Measurements from ENCODE around the gene SFXN2.
"Not testable (repeated sequence)": the region's sequence is repeated elsewhere in the genome, so short reads cannot be mapped to it uniquely, and the experiment has no call there.

The SFXN2 gene

GRCh38 chr10:102757323-102757722 is 42.9 kb downstream of the SFXN2 start:
- ChIA-PET CTCF (no interaction called here), POLR2A (no interaction called here)
- TF ChIP-seq HDGF (IDR thresholded peaks at IDR 0.05; ENCODE audit: borderline replicate concordance) (no peak), ELF4 (IDR thresholded peaks at IDR 0.05) (no peak), FOXA1 (IDR thresholded peaks at IDR 0.05) (no peak), FOXK2 (IDR thresholded peaks at IDR 0.05) (no peak), FOXM1 (IDR thresholded peaks at IDR 0.05; ENCODE audit: borderline replicate concordance) (no peak), ZNF384 (IDR thresholded peaks at IDR 0.05) (no peak), NFRKB (IDR thresholded peaks at IDR 0.05) (no peak), PKNOX1 (IDR thresholded peaks at IDR 0.05) (no peak), L3MBTL2 (conservative IDR thresholded peaks at IDR 0.05) (no peak)
- no peak for DNase-seq (ENCODE audit: extremely low spot score)

- ChIA-PET POLR2A (no interaction called here), CTCF (no interaction called here)
- no peak for DNase-seq (ENCODE audit: extremely low spot score)
- TF ChIP-seq NFRKB (IDR thresholded peaks at IDR 0.05) (no peak), FOXM1 (IDR thresholded peaks at IDR 0.05; ENCODE audit: borderline replicate concordance) (no peak), LEF1 (IDR thresholded peaks at IDR 0.05; ENCODE audit: borderline replicate concordance) (no peak), FOXK2 (IDR thresholded peaks at IDR 0.05) (no peak), ZNF384 (IDR thresholded peaks at IDR 0.05) (no peak), CTBP1 (IDR thresholded peaks at IDR 0.05; ENCODE audit: borderline replicate concordance) (no peak), SP1 (IDR thresholded peaks at IDR 0.05) (no peak), BHLHE40 (IDR thresholded peaks at IDR 0.05; ENCODE audit: borderline replicate concordance) (no peak), ELF4 (IDR thresholded peaks at IDR 0.05) (no peak)
Measured at GRCh38 chr10:102758240-102758932, 44.0 kb downstream of the SFXN2 start.

- DNase-seq (ENCODE audit: extremely low spot score); POLR2A ChIA-PET; CTCF ChIA-PET: not testable (repeated sequence)
Measured at GRCh38 chr10:102758933-102759262, 44.5 kb downstream of the SFXN2 start.

- DNase-seq (ENCODE audit: extremely low spot score): no peak
- ChIA-PET POLR2A (no interaction called here), CTCF (no interaction called here)
- TF ChIP-seq NFRKB (IDR thresholded peaks at IDR 0.05): no peak
- no peak for TF ChIP-seq HDGF (IDR thresholded peaks at IDR 0.05; ENCODE audit: borderline replicate concordance)
- no peak for TF ChIP-seq L3MBTL2 (conservative IDR thresholded peaks at IDR 0.05)
- TF ChIP-seq CTBP1 (IDR thresholded peaks at IDR 0.05; ENCODE audit: borderline replicate concordance): no peak
- no peak for TF ChIP-seq PKNOX1 (IDR thresholded peaks at IDR 0.05)
- TF ChIP-seq ARNT (IDR thresholded peaks at IDR 0.05): no peak
- TF ChIP-seq SP1 (IDR thresholded peaks at IDR 0.05): no peak
- no peak for TF ChIP-seq TARDBP (IDR thresholded peaks at IDR 0.05)
- no peak for TF ChIP-seq ZNF384 (IDR thresholded peaks at IDR 0.05)
- TF ChIP-seq ELF4 (IDR thresholded peaks at IDR 0.05): no peak
- no peak for TF ChIP-seq FOXM1 (IDR thresholded peaks at IDR 0.05; ENCODE audit: borderline replicate concordance)
- TF ChIP-seq FOXA1 (IDR thresholded peaks at IDR 0.05): no peak
- no peak for TF ChIP-seq SUZ12 (IDR thresholded peaks at IDR 0.05)
- no peak for TF ChIP-seq BHLHE40 (IDR thresholded peaks at IDR 0.05; ENCODE audit: borderline replicate concordance)
- no peak for TF ChIP-seq FOXK2 (IDR thresholded peaks at IDR 0.05)
- TF ChIP-seq LEF1 (IDR thresholded peaks at IDR 0.05; ENCODE audit: borderline replicate concordance): no peak
Measured at GRCh38 chr10:102759497-102760210, 45.2 kb downstream of the SFXN2 start.

GRCh38 chr10:102761981-102762380 is 47.5 kb downstream of the SFXN2 start:
- ChIA-PET CTCF (no interaction called here), POLR2A (no interaction called here)
- no peak for TF ChIP-seq FOXA1 (IDR thresholded peaks at IDR 0.05)
- TF ChIP-seq FOXK2 (IDR thresholded peaks at IDR 0.05): no peak
- no peak for TF ChIP-seq SP1 (IDR thresholded peaks at IDR 0.05)
- TF ChIP-seq CTBP1 (IDR thresholded peaks at IDR 0.05; ENCODE audit: borderline replicate concordance): no peak
- DNase-seq (ENCODE audit: extremely low spot score): no peak

GRCh38 chr10:102762401-102763015 is 48.1 kb downstream of the SFXN2 start:
- DNase-seq (ENCODE audit: extremely low spot score): no peak
- ChIA-PET POLR2A (no interaction called here), CTCF (no interaction called here)
- TF ChIP-seq FOXA1 (IDR thresholded peaks at IDR 0.05) (no peak), ZNF384 (IDR thresholded peaks at IDR 0.05) (no peak)

GRCh38 chr10:102763037-102763607 is 48.7 kb downstream of the SFXN2 start:
- DNase-seq (ENCODE audit: extremely low spot score): no peak
- ChIA-PET CTCF (interaction anchor here (0.7 kb wide), 1 partner anchor 58 kb away, joined by 9 read pairs; no protein-coding TSS in a partner anchor), POLR2A (no interaction called here)
- TF ChIP-seq L3MBTL2 (conservative IDR thresholded peaks at IDR 0.05) (no peak), NFRKB (IDR thresholded peaks at IDR 0.05) (no peak), HDGF (IDR thresholded peaks at IDR 0.05; ENCODE audit: borderline replicate concordance) (no peak), SUZ12 (IDR thresholded peaks at IDR 0.05) (no peak), PKNOX1 (IDR thresholded peaks at IDR 0.05) (no peak), LEF1 (IDR thresholded peaks at IDR 0.05; ENCODE audit: borderline replicate concordance) (no peak), CTBP1 (IDR thresholded peaks at IDR 0.05; ENCODE audit: borderline replicate concordance) (no peak), FOXA1 (IDR thresholded peaks at IDR 0.05) (no peak), ZNF384 (IDR thresholded peaks at IDR 0.05) (no peak), FOXK2 (IDR thresholded peaks at IDR 0.05) (no peak), SP1 (IDR thresholded peaks at IDR 0.05) (no peak), TARDBP (IDR thresholded peaks at IDR 0.05) (no peak), BHLHE40 (IDR thresholded peaks at IDR 0.05; ENCODE audit: borderline replicate concordance) (no peak), ARNT (IDR thresholded peaks at IDR 0.05) (no peak), FOXM1 (IDR thresholded peaks at IDR 0.05; ENCODE audit: borderline replicate concordance) (no peak), ELF4 (IDR thresholded peaks at IDR 0.05) (no peak)

Measured in HEK293T (cell line).